KBM-7 (cell line): Measurements from ENCODE around the gene TET2.
A peak's percentile ranks its signal among the peaks of the same experiment; 100 is the strongest.

Experiments
- DNase-seq: peaks from one replicate; pipeline ENCODE4 v3.0.0-alpha.2; 2015
- in situ Hi-C: fragments of 300-500 bp; cut with MboI; formaldehyde crosslinking; loops from 2 replicates; pipeline ENCODE4 v1.14.3; 2020; ENCODE audit warnings: low sequenced_read_pairs, low pct_unique_long_range_greater_than_20kb, mixed read lengths

TET2 gene

GRCh38 chr4:105146276-105147015 is at the start of gene TET2:
Gene TET2, plus strand, starts transcription at chr4:105146876. Its CDS starts 87,067 bp downstream, at chr4:105233943.
- in situ Hi-C loops = loop anchor here (25.0 kb wide), 1 partner anchor 316 kb away; the partner anchor contains the start of gene PPA2

DNA sequence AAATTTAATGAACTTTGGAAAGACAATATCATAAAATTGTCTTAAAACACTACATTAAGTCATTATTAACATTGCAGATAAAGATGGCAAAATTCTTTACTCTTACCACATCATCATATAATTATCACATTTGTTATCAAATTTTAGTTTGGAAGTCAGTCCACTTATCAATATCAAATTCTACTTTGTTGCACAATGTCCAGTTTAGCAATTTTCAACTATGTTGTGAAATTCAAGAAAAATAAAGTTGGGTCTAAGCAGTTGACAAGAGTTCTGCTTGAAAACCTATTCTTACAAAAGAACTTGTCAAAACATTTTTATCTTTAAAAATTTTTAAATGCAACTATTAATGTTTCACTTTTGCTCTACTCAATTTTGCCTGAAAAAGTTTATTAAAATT is 44.7 kb upstream of the TET2 start:
- in situ Hi-C loops = no loop called here

More at GRCh38 chr4:105146276-105147015, at the start of gene TET2:
- peak; percentile 87 for DNase-seq

GRCh38 chr4:105106426-105106825 is 40.2 kb upstream of the TET2 start:
- in situ Hi-C loops = no loop called here

More for the DNA sequence above, 44.7 kb upstream of the TET2 start:
- DNase-seq = no peak

DNA sequence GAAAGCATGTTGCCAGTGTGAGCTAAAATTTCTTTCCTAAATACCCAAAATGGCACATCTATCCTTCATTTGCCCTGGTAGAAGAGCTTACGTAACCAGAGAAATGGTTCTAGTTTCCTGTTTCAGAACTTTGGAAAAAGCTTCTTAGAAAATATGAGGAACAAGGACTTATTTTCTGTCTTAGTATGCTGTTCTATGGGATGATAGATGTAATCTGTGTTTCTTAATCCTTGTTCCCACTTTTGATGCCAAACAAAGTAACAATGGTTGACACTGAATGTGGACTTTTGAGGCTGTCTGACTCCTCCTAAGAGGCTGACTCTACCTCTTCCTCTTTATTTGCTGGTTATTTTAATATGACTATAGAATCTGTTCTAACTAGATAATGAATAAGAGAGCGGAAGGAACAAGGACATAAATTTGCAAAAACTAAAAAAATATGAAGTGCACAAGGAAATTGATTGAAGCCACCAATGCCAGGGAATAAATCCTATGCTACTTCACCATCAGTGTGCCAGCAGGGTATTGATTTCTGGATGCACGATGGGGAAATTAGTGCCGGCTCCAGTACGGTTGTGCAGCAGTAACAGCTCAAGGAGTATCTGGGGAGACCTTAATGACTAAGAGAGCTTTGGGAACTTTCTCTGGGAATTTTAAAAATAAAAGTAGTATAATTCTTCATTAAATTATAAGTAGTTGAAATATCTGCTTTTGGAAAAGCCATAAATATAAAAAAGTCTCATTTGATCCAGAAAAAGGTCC is 39.4 kb upstream of the TET2 start:
- in situ Hi-C loops = no loop called here
- DNase-seq = peak; percentile 23

More at GRCh38 chr4:105106426-105106825, 40.2 kb upstream of the TET2 start:
- DNase-seq = no peak

DNA sequence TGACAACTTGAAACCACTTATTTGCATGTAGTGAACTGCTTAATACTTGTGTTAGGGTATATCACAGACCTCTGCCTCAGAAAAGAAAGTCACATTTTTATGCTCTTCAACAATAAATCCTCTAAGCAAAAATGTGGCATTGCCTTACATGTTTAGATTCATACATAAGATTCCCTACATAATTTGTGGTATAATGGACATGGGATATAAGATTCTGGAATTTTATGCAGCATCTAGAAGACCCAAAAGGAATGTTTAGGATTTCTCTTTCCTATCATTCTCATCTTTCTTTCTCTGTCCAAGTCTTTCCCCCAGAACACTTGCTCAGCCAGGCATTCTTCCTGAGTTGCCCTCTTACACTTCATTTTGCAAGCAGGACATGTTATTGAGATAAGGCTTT is 37.7 kb upstream of the TET2 start:
- in situ Hi-C loops = no loop called here

DNA sequence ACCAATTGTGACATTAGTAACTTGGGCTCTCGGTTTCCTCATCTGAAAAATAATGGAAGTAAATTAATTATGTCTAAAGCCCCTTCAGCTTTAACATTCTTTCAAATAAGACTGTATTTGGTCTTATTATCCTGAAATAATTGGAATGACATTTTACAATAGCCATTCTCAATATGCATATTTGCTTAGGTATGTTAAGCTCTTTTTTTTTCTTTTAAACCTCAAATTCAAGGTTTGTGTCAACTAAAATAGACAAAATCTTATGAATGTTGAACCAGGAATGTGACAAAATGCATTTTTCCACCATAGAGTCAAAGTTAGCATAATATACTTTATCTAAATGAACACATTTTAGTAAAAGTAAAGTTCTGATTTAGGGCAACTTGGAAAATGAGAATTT is 34.4 kb upstream of the TET2 start:
- in situ Hi-C loops = no loop called here
- DNase-seq = no peak

More for the DNA sequence above, 37.7 kb upstream of the TET2 start:
- DNase-seq = no peak

GRCh38 chr4:105113800-105114199 is 32.9 kb upstream of the TET2 start:
- in situ Hi-C loops = no loop called here
- peak; percentile 69 for DNase-seq

GRCh38 chr4:105116616-105117319 is 29.9 kb upstream of the TET2 start:
- no peak for DNase-seq
- in situ Hi-C loops = no loop called here

GRCh38 chr4:105119356-105119755 is 27.3 kb upstream of the TET2 start:
- in situ Hi-C loops = no loop called here
- DNase-seq = no peak

DNA sequence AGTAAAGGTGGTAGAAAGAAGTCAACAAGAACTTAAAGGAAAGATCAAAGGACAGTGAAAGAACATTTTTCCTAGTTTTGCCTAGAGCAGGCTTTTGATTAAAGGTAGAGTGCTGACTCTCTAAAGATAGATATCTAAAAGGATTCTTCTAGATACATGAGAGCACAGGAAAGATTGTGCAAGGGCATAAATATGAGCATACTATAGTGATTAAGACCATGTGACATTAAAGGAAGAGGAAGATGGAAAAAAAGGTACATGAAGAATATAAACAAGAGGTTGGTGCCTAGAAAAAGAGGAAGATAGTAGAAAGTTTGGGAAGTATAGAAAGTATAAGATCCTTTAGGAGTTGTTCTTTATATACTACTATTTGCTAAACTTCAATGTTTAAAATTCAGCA is 26.1 kb upstream of the TET2 start:
- in situ Hi-C loops = no loop called here
- peak; percentile 44 for DNase-seq

GRCh38 chr4:105122350-105122749 is 24.3 kb upstream of the TET2 start:
- in situ Hi-C loops = no loop called here
- DNase-seq = no peak

DNA sequence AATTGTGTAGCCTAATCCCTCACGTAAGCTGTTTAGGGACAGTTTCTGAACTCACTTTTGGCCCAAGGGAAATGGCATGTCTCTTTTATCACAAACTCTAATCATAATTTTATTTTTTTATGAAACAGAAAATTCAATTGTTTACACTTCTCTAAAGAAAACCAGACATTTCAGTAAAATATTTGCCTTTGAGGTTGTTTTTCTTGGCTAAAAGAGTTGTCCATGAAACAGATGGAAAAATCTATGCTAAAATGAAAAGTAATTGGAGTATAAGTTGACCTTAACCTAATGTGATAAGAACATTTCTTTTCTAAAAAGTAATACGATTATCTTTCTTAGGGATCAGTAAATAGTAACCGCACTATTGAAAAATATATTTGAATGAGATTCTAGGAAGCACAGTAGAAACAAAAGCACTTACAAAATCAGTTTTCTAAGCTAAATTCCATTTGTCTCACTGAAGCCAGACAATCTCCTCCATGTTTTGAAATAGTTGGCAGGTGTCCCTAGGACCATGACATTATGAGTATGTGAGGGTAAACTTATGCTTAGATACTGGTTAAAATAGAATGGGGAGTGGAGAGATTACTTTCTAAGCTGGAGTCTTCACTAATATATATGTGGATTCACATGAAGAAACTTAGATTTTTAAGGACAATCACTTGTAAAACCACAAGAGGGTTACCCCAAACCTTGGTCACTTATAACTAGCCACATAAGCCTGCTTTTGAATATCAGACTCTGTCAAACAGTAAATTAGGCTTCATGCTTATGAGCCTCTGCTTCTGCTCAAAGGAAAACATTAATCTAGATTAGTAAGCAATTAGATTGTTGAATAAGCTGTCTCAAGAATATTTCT is 20.1 kb upstream of the TET2 start:
- in situ Hi-C loops = loop anchor here (25.0 kb wide), 1 partner anchor 336 kb away; the partner anchor contains the start of gene PPA2
- no peak for DNase-seq

DNA sequence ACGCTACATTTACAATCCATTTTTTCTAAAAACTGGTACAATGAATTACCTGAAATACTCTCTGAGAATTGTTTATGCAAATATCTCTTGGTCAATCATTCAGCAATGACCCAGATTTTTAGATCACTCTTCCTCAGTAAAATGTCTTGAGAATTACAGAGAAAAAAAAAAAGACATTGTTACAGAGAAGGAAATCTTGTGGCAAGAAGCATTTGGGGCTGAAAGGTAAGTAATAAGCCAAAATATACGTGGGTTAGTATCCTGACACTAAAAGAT is 19.6 kb upstream of the TET2 start:
- in situ Hi-C loops = loop anchor here (25.0 kb wide), 1 partner anchor 335 kb away; the partner anchor contains the start of gene PPA2
- DNase-seq = no peak

- in situ Hi-C loops = loop anchor here (25.0 kb wide), 1 partner anchor 334 kb away; the partner anchor contains the start of gene PPA2
- DNase-seq = peak; percentile 47
Observed at GRCh38 chr4:105128208-105128607, 18.5 kb upstream of the TET2 start.

DNA sequence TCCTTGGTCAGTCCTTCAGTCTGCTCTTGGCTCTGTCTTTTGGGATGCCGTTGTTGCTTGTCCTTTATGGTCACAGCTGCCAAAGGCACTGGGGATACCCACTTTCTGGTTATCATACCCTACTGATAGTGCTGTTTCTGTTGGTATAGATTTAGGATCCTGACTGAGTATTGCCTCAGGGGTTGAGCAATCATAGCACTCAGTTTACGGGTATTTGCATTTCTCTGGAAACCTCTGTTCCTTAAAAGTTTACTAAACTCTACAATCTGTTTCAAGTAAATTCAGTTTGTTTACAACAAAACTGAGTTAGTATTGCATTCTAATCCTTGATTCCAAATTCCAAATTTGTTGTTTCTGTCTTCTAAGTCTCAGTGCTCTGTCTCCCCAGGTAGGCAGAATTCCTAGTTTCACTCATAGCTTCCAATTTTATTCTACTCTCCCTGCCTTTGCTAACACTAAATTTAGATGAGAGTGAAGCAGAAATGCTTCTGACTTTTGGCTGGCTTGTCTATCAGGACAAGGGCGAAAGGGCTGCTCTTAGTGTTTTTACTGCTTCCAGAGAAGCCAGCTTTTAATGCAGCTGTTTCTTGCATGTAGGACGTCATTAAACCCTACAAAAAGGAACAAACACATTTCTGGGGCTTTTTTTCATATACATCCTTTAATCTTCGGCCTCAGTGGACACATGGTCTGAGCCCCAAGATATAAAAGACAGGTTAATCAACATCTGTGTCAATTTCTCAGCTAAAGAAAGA is 17.2 kb upstream of the TET2 start:
- in situ Hi-C loops = loop anchor here (25.0 kb wide), 1 partner anchor 333 kb away; the partner anchor contains the start of gene PPA2
- no peak for DNase-seq

DNA sequence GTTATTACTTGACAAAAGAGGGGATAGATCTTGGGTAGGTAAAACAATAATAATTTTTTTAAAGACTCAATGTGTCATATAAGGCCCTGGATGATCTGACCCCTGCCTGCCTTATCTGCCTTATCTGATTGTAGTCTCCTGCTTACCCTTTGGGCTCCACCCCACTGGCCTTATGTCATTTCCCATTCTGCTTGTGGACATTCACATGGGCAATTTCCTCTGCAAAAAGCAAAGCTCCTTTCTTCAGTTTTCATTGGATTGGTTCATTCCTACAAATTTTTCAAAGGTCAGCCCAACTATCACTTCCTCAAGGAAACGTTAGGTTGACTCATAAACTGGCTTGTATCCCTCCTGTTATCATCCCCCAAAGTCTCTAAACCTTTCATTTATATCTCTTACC is 15.7 kb upstream of the TET2 start:
- DNase-seq = no peak
- in situ Hi-C loops = loop anchor here (25.0 kb wide), 1 partner anchor 331 kb away; the partner anchor contains the start of gene PPA2

DNA sequence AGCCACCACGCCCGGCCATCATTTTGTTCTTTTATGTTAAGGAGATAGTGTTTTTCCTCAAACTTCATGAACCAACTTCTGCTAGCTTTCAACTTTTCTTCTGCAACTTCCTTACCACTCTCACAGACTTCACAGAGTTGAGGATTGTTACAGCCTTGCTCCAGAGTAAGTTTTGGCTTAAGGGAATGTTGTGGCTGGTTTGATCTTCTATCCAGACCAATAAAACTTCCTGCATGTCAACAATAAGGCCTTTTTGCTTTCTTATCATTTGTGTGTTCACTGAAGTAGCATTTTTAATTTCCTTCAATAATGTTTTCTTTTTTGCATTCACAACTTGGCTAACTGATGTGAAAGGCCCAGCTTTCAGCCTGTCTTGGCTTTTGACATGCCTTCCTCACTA is 12.7 kb upstream of the TET2 start:
- DNase-seq = no peak
- in situ Hi-C loops = loop anchor here (25.0 kb wide), 1 partner anchor 328 kb away; the partner anchor contains the start of gene PPA2

DNA sequence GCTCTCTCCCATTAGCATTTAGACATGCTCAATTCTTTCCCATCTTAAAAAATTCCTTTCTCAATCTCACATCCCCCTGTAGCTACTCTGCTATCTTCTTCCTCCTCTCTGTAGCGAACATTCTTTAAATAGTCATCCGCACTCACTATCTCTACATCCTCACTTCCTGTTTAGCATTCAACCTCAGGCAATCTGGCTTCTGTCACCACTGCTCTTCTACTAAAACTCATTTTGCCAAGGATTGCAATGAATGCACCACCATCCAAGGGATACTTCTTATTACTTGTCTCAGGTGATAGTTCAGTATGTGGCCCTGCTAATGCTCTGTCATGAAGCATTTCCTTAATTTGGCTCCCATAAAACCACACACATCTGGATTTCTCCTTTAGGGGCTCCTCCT is 10.9 kb upstream of the TET2 start:
- in situ Hi-C loops = loop anchor here (25.0 kb wide), 1 partner anchor 327 kb away; the partner anchor contains the start of gene PPA2
- peak; percentile 84 for DNase-seq
